H1 (cell line): ENCODE results near the gene GUCY1A2.
"Not testable (repeated sequence)": the region's sequence is repeated elsewhere in the genome, so short reads cannot be mapped to it uniquely, and the experiment has no call there.

ENCODE experiments used
- CREB1 ChIP-seq: IDR thresholded peaks from 2 replicates; pipeline ENCODE4 v1.6.1; 2012; ENCODE audit warnings: inconsistent platforms
- EGR1 ChIP-seq: IDR thresholded peaks from 2 replicates; pipeline ENCODE4 v1.6.1; 2011; ENCODE audit warnings: low read depth, low read length, borderline replicate concordance
- GABPA ChIP-seq: IDR thresholded peaks from 2 replicates; pipeline ENCODE4 v1.6.1; 2011; ENCODE audit warnings: mild to moderate bottlenecking, low read length, moderate library complexity, borderline replicate concordance; ENCODE audit not compliant: insufficient read depth
- HDAC2 ChIP-seq, 2 experiments: fragments of 300-600 bp in 1 of 2; sonication (generic) in 1 of 2; IDR thresholded peaks; 2 replicates each; pipeline ENCODE4 v1.6.1; 2011 to 2012; ENCODE audit warnings: low read depth in 2 of 2, low read length in 2 of 2, mild to moderate bottlenecking in 2 of 2, moderate library complexity in 2 of 2, borderline replicate concordance in 1 of 2, inconsistent platforms in 1 of 2
- KDM1A ChIP-seq: fragments of 200-600, 300-600 bp; sonication (generic); IDR thresholded peaks from 2 replicates; pipeline ENCODE4 v1.7.1; 2016; ENCODE audit warnings: mild to moderate bottlenecking, low read length, borderline replicate concordance
- POLR2A ChIP-seq, 2 experiments: IDR thresholded peaks; 1 replicate in 1 of 2; 2 replicates in 1 of 2; pipeline ENCODE4 v1.6.1; 2011; ENCODE audit warnings: low read depth in 2 of 2, low read length in 2 of 2, mild to moderate bottlenecking in 2 of 2; ENCODE audit errors: control extremely low read depth in 1 of 2
- SP1 ChIP-seq: IDR thresholded peaks from 2 replicates; pipeline ENCODE4 v1.6.1; 2011; ENCODE audit warnings: low read depth, low read length
- SP2 ChIP-seq: IDR thresholded peaks from 2 replicates; pipeline ENCODE4 v1.6.1; 2012; ENCODE audit warnings: mild to moderate bottlenecking, low read length, inconsistent platforms
- TAF1 ChIP-seq: IDR thresholded peaks from 2 replicates; pipeline ENCODE4 v1.6.1; 2011; ENCODE audit warnings: mild to moderate bottlenecking, low read depth, low read length
- TEAD4 ChIP-seq: IDR thresholded peaks from 2 replicates; pipeline ENCODE4 v1.6.1; 2012; ENCODE audit warnings: low read depth, low read length, inconsistent platforms, mixed read lengths
- TF ChIP-seq, protein P1 (sequence below), 3 experiments: IDR thresholded peaks; 1 replicate in 2 of 3; 2 replicates in 1 of 3; pipeline versions ENCODE4 v1.5.1 to v1.6.1; 2011; ENCODE audit warnings: low read length in 3 of 3, mild to moderate bottlenecking in 3 of 3, inconsistent platforms in 2 of 3, low read depth in 1 of 3, moderate library complexity in 1 of 3; ENCODE audit not compliant: insufficient read depth in 1 of 3; ENCODE audit errors: control extremely low read depth in 1 of 3
- TF ChIP-seq, protein P2 (sequence below): IDR thresholded peaks from 2 replicates; pipeline ENCODE4 v1.6.1; 2012; ENCODE audit warnings: inconsistent platforms

DNA sequence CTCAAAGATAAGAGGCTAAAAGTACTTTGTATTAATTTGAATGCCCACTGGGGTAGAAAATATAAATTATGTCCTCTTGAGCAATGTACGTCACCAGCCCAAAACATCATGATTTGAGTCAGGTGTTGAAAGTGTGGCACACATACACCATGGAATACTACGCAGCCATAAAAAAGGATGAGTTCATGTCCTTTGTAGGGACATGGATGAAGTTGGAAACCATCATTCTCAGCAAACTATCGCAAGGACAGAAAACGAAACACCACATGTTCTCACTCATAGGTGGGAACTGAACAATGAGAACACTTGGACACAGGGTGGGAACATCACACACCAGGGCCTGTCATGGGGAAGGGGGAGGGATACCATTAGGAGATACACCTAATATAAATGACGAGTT, 134.6 kb downstream of the GUCY1A2 start:
- not testable (repeated sequence) for TF ChIP-seq EGR1; POLR2A (IDR thresholded peaks at IDR 0.05; ENCODE audit: control extremely low read depth in 1 of 2, low read depth in 2 of 2, low read length in 2 of 2); SP2; CREB1; SP1; TAF1; HDAC2 (IDR thresholded peaks at IDR 0.05; ENCODE audit: borderline replicate concordance in 1 of 2, low read depth in 2 of 2, low read length in 2 of 2); KDM1A; TEAD4; GABPA
- TF ChIP-seq, protein P1, sequence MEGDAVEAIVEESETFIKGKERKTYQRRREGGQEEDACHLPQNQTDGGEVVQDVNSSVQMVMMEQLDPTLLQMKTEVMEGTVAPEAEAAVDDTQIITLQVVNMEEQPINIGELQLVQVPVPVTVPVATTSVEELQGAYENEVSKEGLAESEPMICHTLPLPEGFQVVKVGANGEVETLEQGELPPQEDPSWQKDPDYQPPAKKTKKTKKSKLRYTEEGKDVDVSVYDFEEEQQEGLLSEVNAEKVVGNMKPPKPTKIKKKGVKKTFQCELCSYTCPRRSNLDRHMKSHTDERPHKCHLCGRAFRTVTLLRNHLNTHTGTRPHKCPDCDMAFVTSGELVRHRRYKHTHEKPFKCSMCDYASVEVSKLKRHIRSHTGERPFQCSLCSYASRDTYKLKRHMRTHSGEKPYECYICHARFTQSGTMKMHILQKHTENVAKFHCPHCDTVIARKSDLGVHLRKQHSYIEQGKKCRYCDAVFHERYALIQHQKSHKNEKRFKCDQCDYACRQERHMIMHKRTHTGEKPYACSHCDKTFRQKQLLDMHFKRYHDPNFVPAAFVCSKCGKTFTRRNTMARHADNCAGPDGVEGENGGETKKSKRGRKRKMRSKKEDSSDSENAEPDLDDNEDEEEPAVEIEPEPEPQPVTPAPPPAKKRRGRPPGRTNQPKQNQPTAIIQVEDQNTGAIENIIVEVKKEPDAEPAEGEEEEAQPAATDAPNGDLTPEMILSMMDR (IDR thresholded peaks at IDR 0.05; ENCODE audit: control extremely low read depth in 1 of 3, insufficient read depth in 1 of 3, low read depth in 1 of 3, low read length in 3 of 3): not testable (repeated sequence)
- TF ChIP-seq, protein P2, sequence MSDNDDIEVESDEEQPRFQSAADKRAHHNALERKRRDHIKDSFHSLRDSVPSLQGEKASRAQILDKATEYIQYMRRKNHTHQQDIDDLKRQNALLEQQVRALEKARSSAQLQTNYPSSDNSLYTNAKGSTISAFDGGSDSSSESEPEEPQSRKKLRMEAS: not testable (repeated sequence)
